ENCODE results near the gene RUNX3.

DNA sequence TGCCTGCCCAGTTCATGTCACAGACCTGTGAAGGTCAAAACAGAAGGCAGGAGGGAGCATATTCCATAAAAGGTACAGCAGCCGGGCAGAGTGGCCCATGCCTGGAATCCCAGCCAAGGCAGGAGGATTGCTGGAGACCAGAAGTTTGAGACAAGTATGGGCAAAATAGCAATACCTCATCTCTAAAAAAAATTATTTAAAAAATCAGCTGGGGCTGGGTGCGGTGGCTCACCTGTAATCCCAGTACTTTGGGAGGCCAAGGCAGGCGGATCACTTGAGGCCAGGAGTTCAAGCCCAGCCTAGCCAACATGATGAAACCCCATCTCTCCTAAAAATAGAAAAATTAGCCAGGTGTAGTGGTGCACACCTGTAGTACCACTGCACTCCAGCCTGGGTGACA is 64.5 kb downstream of the RUNX3 start:
- TF ChIP-seq, protein P1, sequence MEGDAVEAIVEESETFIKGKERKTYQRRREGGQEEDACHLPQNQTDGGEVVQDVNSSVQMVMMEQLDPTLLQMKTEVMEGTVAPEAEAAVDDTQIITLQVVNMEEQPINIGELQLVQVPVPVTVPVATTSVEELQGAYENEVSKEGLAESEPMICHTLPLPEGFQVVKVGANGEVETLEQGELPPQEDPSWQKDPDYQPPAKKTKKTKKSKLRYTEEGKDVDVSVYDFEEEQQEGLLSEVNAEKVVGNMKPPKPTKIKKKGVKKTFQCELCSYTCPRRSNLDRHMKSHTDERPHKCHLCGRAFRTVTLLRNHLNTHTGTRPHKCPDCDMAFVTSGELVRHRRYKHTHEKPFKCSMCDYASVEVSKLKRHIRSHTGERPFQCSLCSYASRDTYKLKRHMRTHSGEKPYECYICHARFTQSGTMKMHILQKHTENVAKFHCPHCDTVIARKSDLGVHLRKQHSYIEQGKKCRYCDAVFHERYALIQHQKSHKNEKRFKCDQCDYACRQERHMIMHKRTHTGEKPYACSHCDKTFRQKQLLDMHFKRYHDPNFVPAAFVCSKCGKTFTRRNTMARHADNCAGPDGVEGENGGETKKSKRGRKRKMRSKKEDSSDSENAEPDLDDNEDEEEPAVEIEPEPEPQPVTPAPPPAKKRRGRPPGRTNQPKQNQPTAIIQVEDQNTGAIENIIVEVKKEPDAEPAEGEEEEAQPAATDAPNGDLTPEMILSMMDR (conservative IDR thresholded peaks at IDR 0.05; ENCODE audit: low read depth, low read length), result no peak
- TF ChIP-seq EZH2phosphoT487 (IDR thresholded peaks at IDR 0.05; ENCODE audit: borderline replicate concordance, low read length), result no peak
